AG04450 (cell line): ENCODE data around the gene PYGB. TPM values are rescaled to one million over a fixed set of nuclear protein-coding genes. Genes with fewer than 3 reads are reported as not detected.

Experiments
- CTCF ChIA-PET: fragments of 300-600, 350-600 bp; formaldehyde crosslinking; extraction: SDS; loops from one replicate; lab custom pipeline; 2022; ENCODE audit warnings: antibody characterized with exemption, inconsistent platforms; lab: Charles Lee
- POLR2A ChIA-PET: fragments of 350-600 bp; formaldehyde crosslinking; extraction: SDS; loops from one replicate; lab custom pipeline; 2021; ENCODE audit warnings: antibody characterized with exemption, inconsistent platforms; lab: Yijun Ruan, JAX
- DNase-seq: peaks from one replicate; pipeline ENCODE4 v3.0.0-alpha.2; 2011; ENCODE audit warnings: low read depth, low spot score
- H3K27ac ChIP-seq: one replicate; pipeline ENCODE4 v1.5.1; 2012; ENCODE audit warnings: low read depth, low read length, control low read depth
- H3K27me3 ChIP-seq: one replicate; pipeline ENCODE4 v1.6.0; 2012; ENCODE audit warnings: low read length; ENCODE audit not compliant: control insufficient read depth, insufficient read depth
- H3K4me3 ChIP-seq: 2 replicates; pipeline ENCODE4 v1.5.1; 2011; ENCODE audit warnings: mild to moderate bottlenecking, low read depth, low read length, control low read depth
- H3K9me3 ChIP-seq: 2 replicates; pipeline ENCODE4 v1.5.1; 2012; ENCODE audit warnings: low read length; ENCODE audit not compliant: control insufficient read depth, insufficient read depth
- polyA plus RNA-seq: library from polyadenylated mRNA; depleted of rRNA; stranded (reverse); fragments of >200 nt; gene quantifications from 2 replicates; pipeline ENCODE4 v1.2.3, GENCODE V29; 2011
- TF ChIP-seq, protein P1 (sequence below): IDR thresholded peaks from 2 replicates; pipeline ENCODE4 v1.5.1; 2011; ENCODE audit warnings: low read depth, low read length, control low read depth, inconsistent platforms

PYGB gene
- polyA plus RNA-seq, 1 experiment = 43.2 TPM

DNA sequence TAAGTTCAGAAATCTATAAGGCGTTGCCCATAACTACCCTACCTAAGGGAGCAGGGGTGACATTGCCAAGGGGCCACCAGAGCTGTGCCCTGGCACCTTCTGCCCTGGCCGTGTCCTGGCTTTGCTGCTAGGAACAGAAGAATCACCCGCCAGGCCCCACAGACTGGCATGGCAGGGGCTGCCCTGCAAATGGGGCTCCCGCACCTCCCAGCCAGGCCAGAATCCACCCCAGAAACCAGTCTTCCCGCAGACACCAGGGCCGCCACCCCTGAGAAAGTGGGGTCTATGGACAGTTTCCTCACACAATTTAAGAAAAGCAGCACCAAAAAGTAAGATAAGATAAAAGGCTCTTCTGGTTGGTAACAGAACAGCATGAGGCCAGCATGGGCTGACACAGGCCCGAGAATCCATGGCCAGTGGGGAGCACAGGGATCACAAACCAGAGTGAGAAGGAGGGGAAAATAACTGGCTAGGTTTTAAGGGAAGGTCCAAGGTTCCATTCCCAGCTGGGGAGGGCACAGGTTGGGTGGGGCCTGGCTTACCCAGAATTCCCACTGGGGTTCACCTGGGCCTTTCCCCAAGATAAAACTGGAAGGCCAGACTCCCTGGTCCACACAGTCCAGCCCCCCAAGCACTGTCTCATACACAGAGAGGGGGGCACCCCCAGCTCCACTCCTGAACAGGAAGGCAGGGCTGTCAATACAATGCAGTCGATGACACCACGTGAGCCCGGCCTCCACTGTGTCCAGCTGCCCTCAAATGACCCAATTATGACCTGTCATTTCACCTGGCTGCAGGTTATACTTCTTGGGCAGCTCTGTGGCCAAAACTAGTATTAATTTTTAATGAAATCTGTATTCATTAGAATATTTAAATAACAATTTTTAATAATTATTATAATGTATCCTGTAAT lies 59.4 kb downstream of the PYGB start:
- POLR2A ChIA-PET = interaction anchor here (0.5 kb wide), 1 partner anchor 82 kb away, joined by 3 read pairs; no protein-coding TSS in a partner anchor
- TF ChIP-seq, protein P1, sequence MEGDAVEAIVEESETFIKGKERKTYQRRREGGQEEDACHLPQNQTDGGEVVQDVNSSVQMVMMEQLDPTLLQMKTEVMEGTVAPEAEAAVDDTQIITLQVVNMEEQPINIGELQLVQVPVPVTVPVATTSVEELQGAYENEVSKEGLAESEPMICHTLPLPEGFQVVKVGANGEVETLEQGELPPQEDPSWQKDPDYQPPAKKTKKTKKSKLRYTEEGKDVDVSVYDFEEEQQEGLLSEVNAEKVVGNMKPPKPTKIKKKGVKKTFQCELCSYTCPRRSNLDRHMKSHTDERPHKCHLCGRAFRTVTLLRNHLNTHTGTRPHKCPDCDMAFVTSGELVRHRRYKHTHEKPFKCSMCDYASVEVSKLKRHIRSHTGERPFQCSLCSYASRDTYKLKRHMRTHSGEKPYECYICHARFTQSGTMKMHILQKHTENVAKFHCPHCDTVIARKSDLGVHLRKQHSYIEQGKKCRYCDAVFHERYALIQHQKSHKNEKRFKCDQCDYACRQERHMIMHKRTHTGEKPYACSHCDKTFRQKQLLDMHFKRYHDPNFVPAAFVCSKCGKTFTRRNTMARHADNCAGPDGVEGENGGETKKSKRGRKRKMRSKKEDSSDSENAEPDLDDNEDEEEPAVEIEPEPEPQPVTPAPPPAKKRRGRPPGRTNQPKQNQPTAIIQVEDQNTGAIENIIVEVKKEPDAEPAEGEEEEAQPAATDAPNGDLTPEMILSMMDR = no peak
- DNase-seq = no peak
- CTCF ChIA-PET = interaction anchor here (4.8 kb wide), 1 partner anchor 91 kb away, joined by 42 read pairs; no protein-coding TSS in a partner anchor
- Histone ChIP-seq H3K4me3 (no peak overlapping the region), H3K27ac (peak overlapping the region; percentile 11), H3K9me3 (no peaks in the 10 kb centered on the region; the same call in 1 of the 2 replicates), H3K27me3 (no peaks in the 10 kb centered on the region)

- H3K9me3 ChIP-seq = no peaks in the 10 kb centered on the region; the same call in 1 of the 2 replicates
- CTCF ChIA-PET = interaction anchor here (2.1 to 4.8 kb wide), 2 partner anchors 8 to 90 kb away, joined by 9 to 42 read pairs; no protein-coding TSS in a partner anchor
- no peak for DNase-seq
- TF ChIP-seq, protein P1 = no peak
- H3K27me3 ChIP-seq = no peaks in the 10 kb centered on the region
- H3K27ac ChIP-seq = peak overlapping the region; percentile 98
- no peak overlapping the region for H3K4me3 ChIP-seq
- POLR2A ChIA-PET = no interaction called here
Observed at GRCh38 chr20:25308083-25308491, 60.2 kb downstream of the PYGB start.

- TF ChIP-seq, protein P1 = no peak
- no peak for DNase-seq
- Histone ChIP-seq H3K9me3 (no peaks in the 10 kb centered on the region; the same call in 1 of the 2 replicates), H3K4me3 (no peak overlapping the region), H3K27ac (peak overlapping the region; percentile 98), H3K27me3 (no peaks in the 10 kb centered on the region)
- CTCF ChIA-PET = interaction anchor here (0.9 to 4.8 kb wide), 4 partner anchors 9 to 90 kb away, joined by 3 to 42 read pairs (median 6); partner anchors contain the start of gene PYGB
- POLR2A ChIA-PET = interaction anchor here (1.2 to 1.6 kb wide), 3 partner anchors 52 to 89 kb away, joined by 3 read pairs; no protein-coding TSS in a partner anchor
Observed at GRCh38 chr20:25308671-25309394, 60.9 kb downstream of the PYGB start.

- ChIA-PET POLR2A (interaction anchor here (0.7 to 1.6 kb wide), 8 partner anchors 8 to 98 kb away, joined by 3 to 6 read pairs (median 3); partner anchors contain the start of genes ABHD12 and GINS1), CTCF (interaction anchor here (0.7 to 4.8 kb wide), 9 partner anchors 10 to 89 kb away, joined by 3 to 42 read pairs (median 3); partner anchors contain the start of gene PYGB)
- TF ChIP-seq, protein P1 = no peak
- no peak for DNase-seq
- Histone ChIP-seq H3K9me3 (no peaks in the 10 kb centered on the region; the same call in 1 of the 2 replicates), H3K27me3 (no peaks in the 10 kb centered on the region), H3K4me3 (peak overlapping the region; percentile 7), H3K27ac (peak overlapping the region; percentile 98)
Observed at GRCh38 chr20:25309395-25310267, 61.7 kb downstream of the PYGB start.
